ENCODE data around the gene DKK1.

DKK1 gene

DNA sequence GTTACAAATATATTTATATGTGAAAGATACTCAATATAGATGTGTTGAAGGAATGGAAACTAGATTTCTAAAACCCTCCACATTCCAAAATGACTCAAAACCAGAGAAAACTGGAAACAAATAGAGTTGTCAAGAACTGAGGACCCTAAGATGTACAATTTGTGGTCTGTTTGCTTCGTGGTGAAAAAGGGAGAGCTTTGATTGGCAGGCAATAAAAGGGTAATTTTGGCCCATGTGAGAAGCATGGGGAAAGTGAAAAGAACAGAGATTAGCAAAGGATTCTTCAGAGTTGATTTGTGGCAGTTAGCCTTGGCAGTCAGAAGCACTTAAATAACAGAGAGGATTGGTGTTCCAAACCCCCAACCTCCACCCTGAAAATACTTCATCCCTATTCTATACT, 37.1 kb upstream of the DKK1 start:
- H3K4me3 ChIP-seq (ENCODE audit: low read depth, low read length), result no peak overlapping the region
- TF ChIP-seq CTCF (IDR thresholded peaks at IDR 0.05; ENCODE audit: control insufficient read depth, extremely low read depth, insufficient read depth), result no peak
- DNase-seq (ENCODE audit: low read depth), result no peak

- no peak for DNase-seq (ENCODE audit: low read depth)
- TF ChIP-seq CTCF (IDR thresholded peaks at IDR 0.05; ENCODE audit: control insufficient read depth, extremely low read depth, insufficient read depth), result no peak
- H3K4me3 ChIP-seq (ENCODE audit: low read depth, low read length), result no peak overlapping the region
Measured at GRCh38 chr10:52279546-52279945, 34.5 kb upstream of the DKK1 start.

GRCh38 chr10:52280051-52280450, 34.0 kb upstream of the DKK1 start:
- TF ChIP-seq CTCF (IDR thresholded peaks at IDR 0.05; ENCODE audit: control insufficient read depth, extremely low read depth, insufficient read depth), result no peak
- DNase-seq (ENCODE audit: low read depth), result no peak

GRCh38 chr10:52283174-52283573, 30.9 kb upstream of the DKK1 start:
- no peak for DNase-seq (ENCODE audit: low read depth)
- TF ChIP-seq CTCF (IDR thresholded peaks at IDR 0.05; ENCODE audit: control insufficient read depth, extremely low read depth, insufficient read depth), result no peak
- H3K4me3 ChIP-seq (ENCODE audit: low read depth, low read length), result no peak overlapping the region

More at GRCh38 chr10:52280051-52280450, 34.0 kb upstream of the DKK1 start:
- no peak overlapping the region for H3K4me3 ChIP-seq (ENCODE audit: low read depth, low read length)

DNA sequence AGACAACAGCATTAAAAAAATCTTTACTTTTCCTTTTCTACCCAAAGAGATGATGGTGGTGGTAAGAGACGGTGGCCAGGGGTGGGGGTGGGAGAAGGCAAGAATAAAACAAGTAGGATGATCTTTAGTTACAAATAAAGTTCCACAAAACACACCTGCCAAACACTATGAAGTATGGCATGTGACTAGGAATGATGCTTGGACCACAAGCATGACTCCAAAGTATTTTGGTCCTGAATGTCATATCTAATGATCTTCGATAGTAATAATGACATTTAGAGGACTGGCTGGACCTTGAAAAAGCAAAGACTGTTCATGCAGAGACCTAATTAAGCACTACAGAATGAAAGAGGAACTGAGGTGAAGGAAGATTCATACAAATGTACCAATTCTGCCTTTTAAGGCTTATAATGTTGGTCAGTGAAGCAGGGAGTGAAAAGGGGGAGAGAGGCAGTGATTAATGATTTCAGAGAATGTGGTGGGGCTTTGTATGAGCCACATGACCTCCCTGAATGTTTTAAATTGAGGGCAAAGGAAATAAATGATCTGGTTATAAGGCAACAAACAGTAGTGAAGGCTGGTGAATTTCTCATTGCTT, 29.6 kb upstream of the DKK1 start:
- no peak for DNase-seq (ENCODE audit: low read depth)
- no peak for TF ChIP-seq CTCF (IDR thresholded peaks at IDR 0.05; ENCODE audit: control insufficient read depth, extremely low read depth, insufficient read depth)

DNA sequence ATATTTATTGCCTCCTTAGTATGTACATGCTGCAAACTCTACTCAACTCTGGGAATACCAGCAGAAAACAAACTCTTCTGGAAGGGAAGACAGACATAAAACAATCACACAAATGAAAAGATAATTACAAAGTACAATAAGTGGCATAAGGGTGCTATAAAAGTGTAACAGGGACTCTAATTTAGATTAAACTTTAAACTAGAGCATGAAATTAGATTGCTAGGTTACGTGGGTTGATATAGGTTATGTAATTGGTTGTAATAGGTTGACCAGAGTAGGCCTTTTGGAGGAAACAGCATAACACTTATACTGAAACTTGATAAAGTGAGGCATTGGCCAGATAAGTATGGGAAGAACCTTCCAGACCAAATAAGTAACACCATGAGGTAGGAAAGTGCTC, 26.2 kb upstream of the DKK1 start:
- DNase-seq (ENCODE audit: low read depth), result no peak
- no peak overlapping the region for H3K4me3 ChIP-seq (ENCODE audit: low read depth, low read length)
- TF ChIP-seq CTCF (IDR thresholded peaks at IDR 0.05; ENCODE audit: control insufficient read depth, extremely low read depth, insufficient read depth), result no peak

More for the DNA sequence above, 29.6 kb upstream of the DKK1 start:
- no peak overlapping the region for H3K4me3 ChIP-seq (ENCODE audit: low read depth, low read length)

GRCh38 chr10:52297747-52298146, 16.3 kb upstream of the DKK1 start:
- H3K4me3 ChIP-seq (ENCODE audit: low read depth, low read length), result no peak overlapping the region

More at GRCh38 chr10:52297747-52298146, 16.3 kb upstream of the DKK1 start:
- DNase-seq (ENCODE audit: low read depth), result no peak
- no peak for TF ChIP-seq CTCF (IDR thresholded peaks at IDR 0.05; ENCODE audit: control insufficient read depth, extremely low read depth, insufficient read depth)
